Body of pancreas (tissue), 4 donors: ENCODE data around the gene IFT122.

Source experiments
- CTCF ChIP-seq, 7 experiments: fragments of 450-650 bp in 4 of 7; fragments of 200-600 bp in 3 of 7; sonication (generic) in 3 of 7; IDR thresholded peaks; one replicate each; pipeline ENCODE4 v1.5.1; 2016 to 2019; ENCODE audit warnings: antibody characterized with exemption in 7 of 7
- POLR2A ChIP-seq, 3 donors: fragments of 450-650 bp; IDR thresholded peaks; one replicate each; pipeline ENCODE4 v1.6.1; 2016; ENCODE audit warnings: antibody characterized with exemption in 3 of 3, mild to moderate bottlenecking in 2 of 3

DNA sequence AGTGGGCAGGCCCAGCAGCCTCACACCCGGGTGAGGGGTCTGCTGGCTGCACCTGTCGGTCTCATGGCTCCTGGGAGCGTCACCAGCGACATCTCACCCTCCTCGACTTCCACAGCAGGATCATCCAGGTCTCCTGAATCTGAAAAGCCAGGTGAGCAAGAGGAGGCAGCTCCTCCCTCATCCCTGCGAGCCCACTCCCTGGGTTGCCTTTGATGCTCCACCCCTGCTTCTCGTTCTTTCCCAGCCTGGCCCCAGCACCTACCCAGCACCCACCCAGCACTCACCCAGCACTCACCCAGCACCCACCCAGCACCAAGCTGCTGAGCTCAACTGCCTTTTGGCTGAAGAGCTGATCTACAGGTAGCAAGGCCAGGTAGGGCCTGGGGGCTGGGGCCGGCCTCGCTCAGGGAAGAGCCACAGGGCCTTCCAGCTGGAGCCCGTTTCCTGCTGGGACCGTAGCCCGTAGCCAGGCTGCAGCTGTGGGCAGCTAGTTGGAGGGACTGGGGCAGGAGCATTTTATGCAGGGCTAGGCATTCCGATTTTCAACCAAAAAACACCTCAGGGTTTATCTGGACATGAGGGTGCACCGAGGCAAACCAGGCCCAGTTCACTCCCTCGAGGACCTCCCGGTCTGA, 103.2 kb downstream of the IFT122 start, which contains the start of gene H1-8:
- TF ChIP-seq CTCF (IDR thresholded peaks at IDR 0.05), result no peak
- no peak for TF ChIP-seq POLR2A (IDR thresholded peaks at IDR 0.05)
